AG08395 (cell line): ENCODE measurements around the gene AGPS.
"Not testable (repeated sequence)": the region's sequence is repeated elsewhere in the genome, so short reads cannot be mapped to it uniquely, and the experiment has no call there.

ENCODE experiments used
- DNase-seq: peaks from one replicate; pipeline ENCODE4 v3.0.0; 2012; ENCODE audit warnings: mixed read lengths, low spot score

AGPS gene

GRCh38 chr2:177530561-177530960, 138.0 kb downstream of the AGPS start:
- DNase-seq = no peak

GRCh38 chr2:177531706-177532105, 139.1 kb downstream of the AGPS start:
- DNase-seq = no peak

- no peak for DNase-seq
Observed at GRCh38 chr2:177532567-177532966, 140.0 kb downstream of the AGPS start.

GRCh38 chr2:177533253-177533652, 140.7 kb downstream of the AGPS start:
- no peak for DNase-seq

GRCh38 chr2:177535000-177535399, 142.4 kb downstream of the AGPS start:
- no peak for DNase-seq

GRCh38 chr2:177535958-177536504, 143.5 kb downstream of the AGPS start:
- DNase-seq = no peak

- no peak for DNase-seq
Observed at GRCh38 chr2:177537213-177537612, 144.6 kb downstream of the AGPS start.

GRCh38 chr2:177537636-177538035, 145.1 kb downstream of the AGPS start:
- DNase-seq = no peak

- DNase-seq = no peak
Observed at GRCh38 chr2:177538323-177538722, 145.8 kb downstream of the AGPS start.

- no peak for DNase-seq
Observed at GRCh38 chr2:177540283-177540682, 147.7 kb downstream of the AGPS start.

GRCh38 chr2:177541258-177541991, 148.9 kb downstream of the AGPS start:
- no peak for DNase-seq

- no peak for DNase-seq
Observed at GRCh38 chr2:177542396-177542795, 149.8 kb downstream of the AGPS start.

- peak; percentile 78 for DNase-seq
Observed at GRCh38 chr2:177543007-177543760, 150.6 kb downstream of the AGPS start.

GRCh38 chr2:177545143-177545542, 152.6 kb downstream of the AGPS start:
- no peak for DNase-seq

- DNase-seq = no peak
Observed at GRCh38 chr2:177545981-177546585, 153.5 kb downstream of the AGPS start.

- no peak for DNase-seq
Observed at GRCh38 chr2:177547122-177547521, 154.5 kb downstream of the AGPS start.

- DNase-seq = no peak
Observed at GRCh38 chr2:177547772-177548171, 155.2 kb downstream of the AGPS start.

- no peak for DNase-seq
Observed at GRCh38 chr2:177548636-177549035, 156.1 kb downstream of the AGPS start.

- no peak for DNase-seq
Observed at GRCh38 chr2:177549171-177549570, 156.6 kb downstream of the AGPS start.

GRCh38 chr2:177550264-177551200, 158.0 kb downstream of the AGPS start:
- no peak for DNase-seq

GRCh38 chr2:177551360-177551759, 158.8 kb downstream of the AGPS start:
- DNase-seq = not testable (repeated sequence)

GRCh38 chr2:177551989-177552421, 159.4 kb downstream of the AGPS start:
- DNase-seq = no peak
